BJ (cell line): Measurements from ENCODE around the gene HGS. TPM values are rescaled to one million over a fixed set of nuclear protein-coding genes. Genes with fewer than 3 reads are reported as not detected.

ENCODE experiments used
- CTCF ChIA-PET: fragments of 350-600 bp; formaldehyde crosslinking; extraction: SDS; loops from one replicate; lab custom pipeline; 2021; ENCODE audit warnings: antibody characterized with exemption, inconsistent platforms; lab: Yijun Ruan, JAX
- POLR2A ChIA-PET: fragments of 300-600 bp; sonication (Branson Sonifier 250); formaldehyde crosslinking; extraction: SDS; loops from one replicate; lab custom pipeline; 2021; ENCODE audit warnings: antibody characterized with exemption; lab: Charles Lee
- DNase-seq: peaks from one replicate; pipeline ENCODE4 v3.0.0-alpha.2; 2011; ENCODE audit warnings: low read depth
- H3K27me3 ChIP-seq: 2 replicates; pipeline ENCODE4 v1.6.0; 2011; ENCODE audit warnings: low read length; ENCODE audit not compliant: control insufficient read depth, insufficient read depth
- H3K36me3 ChIP-seq: 2 replicates; pipeline ENCODE4 v1.5.1; 2011; ENCODE audit warnings: low read length; ENCODE audit not compliant: control insufficient read depth, insufficient read depth
- H3K4me3 ChIP-seq: 2 replicates; pipeline ENCODE4 v1.5.1; 2011; ENCODE audit warnings: low read depth, mild to moderate bottlenecking, control low read depth, low read length
- CTCF ChIP-seq: IDR thresholded peaks from 2 replicates; pipeline ENCODE4 v1.5.1; 2011; ENCODE audit warnings: low read depth, mild to moderate bottlenecking, control low read depth, inconsistent platforms, low read length, moderate library complexity; ENCODE audit not compliant: insufficient read depth
- polyA plus RNA-seq: library from polyadenylated mRNA; depleted of rRNA; stranded (reverse); fragments of >200 nt; gene quantifications from 2 replicates; pipeline ENCODE4 v1.2.3, GENCODE V29; 2011

HGS gene
- polyA plus RNA-seq, 1 experiment: 110 TPM

GRCh38 chr17:81690549-81690948 is 6.7 kb downstream of the HGS start:
- Histone ChIP-seq H3K36me3 (peaks cover 74% of the 10 kb centered on the region), H3K4me3 (no peak overlapping the region), H3K27me3 (no peaks in the 10 kb centered on the region)
- CTCF ChIA-PET: no interaction called here
- POLR2A ChIA-PET: no interaction called here
- TF ChIP-seq CTCF: no peak
- DNase-seq: no peak

GRCh38 chr17:81691196-81691595 is 7.4 kb downstream of the HGS start:
- DNase-seq: no peak
- no peak for TF ChIP-seq CTCF
- POLR2A ChIA-PET: no interaction called here
- no peaks in the 10 kb centered on the region for H3K27me3 ChIP-seq
- H3K4me3 ChIP-seq: no peak overlapping the region
- peaks cover 75% of the 10 kb centered on the region for H3K36me3 ChIP-seq
- CTCF ChIA-PET: no interaction called here

- no peak for TF ChIP-seq CTCF
- Histone ChIP-seq H3K36me3 (peaks cover 75% of the 10 kb centered on the region), H3K27me3 (no peaks in the 10 kb centered on the region), H3K4me3 (no peak overlapping the region)
- POLR2A ChIA-PET: no interaction called here
- DNase-seq: no peak
- CTCF ChIA-PET: no interaction called here
These were observed 7.8 kb downstream of the HGS start for GRCh38 chr17:81691608-81692007.

- Histone ChIP-seq H3K27me3 (no peaks in the 10 kb centered on the region), H3K36me3 (peaks cover 68% of the 10 kb centered on the region), H3K4me3 (no peak overlapping the region)
- ChIA-PET CTCF (interaction anchor here (1.4 kb wide), 1 partner anchor 10 kb away, joined by 3 read pairs; the partner anchor contains the start of genes ARL16 and HGS), POLR2A (no interaction called here)
- no peak for TF ChIP-seq CTCF
- no peak for DNase-seq
These were observed 9.8 kb downstream of the HGS start for GRCh38 chr17:81693509-81694210.

GRCh38 chr17:81694810-81695209 is 11.0 kb downstream of the HGS start:
- CTCF ChIA-PET: interaction anchor here (1.4 kb wide), 1 partner anchor 11 kb away, joined by 3 read pairs; the partner anchor contains the start of genes ARL16 and HGS
- H3K36me3 ChIP-seq: peaks cover 56% of the 10 kb centered on the region
- no peak for DNase-seq
- no peak overlapping the region for H3K4me3 ChIP-seq
- POLR2A ChIA-PET: no interaction called here
- H3K27me3 ChIP-seq: no peaks in the 10 kb centered on the region
- no peak for TF ChIP-seq CTCF
